PC-9 (cell line): ENCODE results near the gene CFAP20DC.

Experiments used
- EZH2 ChIP-seq: fragments of 200-600 bp; sonication (generic); IDR thresholded peaks from 2 replicates; pipeline ENCODE4 v1.8.0; 2017; ENCODE audit warnings: antibody characterized with exemption, low read depth
- TF ChIP-seq, protein P1 (sequence below): fragments of 200-600 bp; sonication (generic); conservative IDR thresholded peaks from 2 replicates; pipeline ENCODE4 v1.6.1; 2017; ENCODE audit warnings: mixed run types, antibody characterized with exemption, mild to moderate bottlenecking, moderate library complexity

DNA sequence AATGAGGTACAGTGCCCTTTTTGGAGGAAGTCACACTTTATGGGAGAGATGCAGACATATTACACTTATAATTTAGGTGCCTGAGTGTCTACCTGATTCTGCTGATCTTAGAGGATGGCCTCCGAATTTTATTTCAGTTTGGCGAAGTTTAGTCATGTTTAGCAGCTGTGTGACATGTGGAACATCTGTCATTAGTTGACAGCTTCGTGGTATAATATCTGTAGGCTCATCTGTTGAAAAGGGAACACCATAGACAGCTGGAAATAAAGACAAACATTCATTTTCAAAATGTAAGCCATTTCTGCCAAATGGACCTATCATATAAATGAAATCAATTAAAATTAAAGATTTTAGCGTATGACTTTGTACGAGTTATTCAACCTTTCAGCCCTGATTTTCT is 165.4 kb downstream of the CFAP20DC start:
- TF ChIP-seq, protein P1, sequence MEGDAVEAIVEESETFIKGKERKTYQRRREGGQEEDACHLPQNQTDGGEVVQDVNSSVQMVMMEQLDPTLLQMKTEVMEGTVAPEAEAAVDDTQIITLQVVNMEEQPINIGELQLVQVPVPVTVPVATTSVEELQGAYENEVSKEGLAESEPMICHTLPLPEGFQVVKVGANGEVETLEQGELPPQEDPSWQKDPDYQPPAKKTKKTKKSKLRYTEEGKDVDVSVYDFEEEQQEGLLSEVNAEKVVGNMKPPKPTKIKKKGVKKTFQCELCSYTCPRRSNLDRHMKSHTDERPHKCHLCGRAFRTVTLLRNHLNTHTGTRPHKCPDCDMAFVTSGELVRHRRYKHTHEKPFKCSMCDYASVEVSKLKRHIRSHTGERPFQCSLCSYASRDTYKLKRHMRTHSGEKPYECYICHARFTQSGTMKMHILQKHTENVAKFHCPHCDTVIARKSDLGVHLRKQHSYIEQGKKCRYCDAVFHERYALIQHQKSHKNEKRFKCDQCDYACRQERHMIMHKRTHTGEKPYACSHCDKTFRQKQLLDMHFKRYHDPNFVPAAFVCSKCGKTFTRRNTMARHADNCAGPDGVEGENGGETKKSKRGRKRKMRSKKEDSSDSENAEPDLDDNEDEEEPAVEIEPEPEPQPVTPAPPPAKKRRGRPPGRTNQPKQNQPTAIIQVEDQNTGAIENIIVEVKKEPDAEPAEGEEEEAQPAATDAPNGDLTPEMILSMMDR, result no peak
- no peak for TF ChIP-seq EZH2
